Brain pericyte (primary cell): ENCODE measurements around the gene PRRG3.

Source experiments
- DNase-seq: peaks from one replicate; pipeline ENCODE4 v3.0.0-alpha.2; 2012; ENCODE audit warnings: low read depth, low spot score

PRRG3 gene

GRCh38 chrX:151742311-151742710 is 47.1 kb downstream of the PRRG3 start:
- DNase-seq = no peak

GRCh38 chrX:151743651-151744470 is 48.6 kb downstream of the PRRG3 start:
- DNase-seq = no peak

GRCh38 chrX:151745651-151746050 is 50.4 kb downstream of the PRRG3 start:
- DNase-seq = no peak

- DNase-seq = no peak
Measured at GRCh38 chrX:151746502-151746901, 51.2 kb downstream of the PRRG3 start.

GRCh38 chrX:151750511-151750910 is 55.3 kb downstream of the PRRG3 start:
- no peak for DNase-seq

GRCh38 chrX:151752847-151753246 is 57.6 kb downstream of the PRRG3 start:
- DNase-seq = no peak

GRCh38 chrX:151753313-151754046 is 58.2 kb downstream of the PRRG3 start:
- no peak for DNase-seq

GRCh38 chrX:151754047-151754429 is 58.8 kb downstream of the PRRG3 start:
- DNase-seq = no peak

- DNase-seq = no peak
Measured at GRCh38 chrX:151754641-151755215, 59.5 kb downstream of the PRRG3 start.
